Smooth muscle cell (in vitro differentiated cells): ENCODE measurements around the gene DCAF11. TPM values are rescaled to one million over a fixed set of nuclear protein-coding genes. Genes with fewer than 3 reads are reported as not detected.

Experiments
- DNase-seq: peaks from one replicate; lab custom pipeline; 2025; ENCODE audit not compliant: unreplicated experiment; lab: John Stamatoyannopoulos, UW
- H2AFZ ChIP-seq: fragments of 200-600 bp; sonication (generic); 2 replicates; pipeline ENCODE4 v1.6.0; 2016; ENCODE audit warnings: antibody characterized with exemption, low read depth, mild to moderate bottlenecking
- H3F3A ChIP-seq: fragments of 200-600 bp; sonication (generic); 2 replicates; pipeline ENCODE4 v1.6.0; 2017; ENCODE audit warnings: antibody characterized with exemption, low read depth
- H3K27ac ChIP-seq: fragments of 200-600 bp; sonication (generic); 2 replicates; pipeline ENCODE4 v1.5.1; 2016; ENCODE audit warnings: low read depth, mild to moderate bottlenecking
- H3K27me3 ChIP-seq: fragments of 200-600 bp; sonication (generic); 2 replicates; pipeline ENCODE4 v1.6.1; 2016; ENCODE audit warnings: low read depth, mild to moderate bottlenecking
- H3K36me3 ChIP-seq: fragments of 200-600 bp; sonication (generic); 2 replicates; pipeline ENCODE4 v1.5.1; 2016; ENCODE audit warnings: low read depth
- H3K4me1 ChIP-seq: fragments of 200-600 bp; sonication (generic); 2 replicates; pipeline ENCODE4 v1.5.1; 2016; ENCODE audit warnings: low read depth
- H3K4me2 ChIP-seq: fragments of 200-600 bp; sonication (generic); 2 replicates; pipeline ENCODE4 v1.6.0; 2016; ENCODE audit warnings: mild to moderate bottlenecking
- H3K4me3 ChIP-seq: fragments of 200-600 bp; sonication (generic); 2 replicates; pipeline ENCODE4 v1.5.1; 2016; ENCODE audit warnings: mild to moderate bottlenecking
- H3K79me2 ChIP-seq: fragments of 200-600 bp; sonication (generic); 2 replicates; pipeline ENCODE4 v1.6.0; 2016; ENCODE audit warnings: low read depth, mild to moderate bottlenecking
- H3K9ac ChIP-seq: fragments of 200-600 bp; sonication (generic); 2 replicates; pipeline ENCODE4 v1.6.0; 2016; ENCODE audit warnings: low read depth
- H3K9me3 ChIP-seq: fragments of 200-600 bp; sonication (generic); replicated peaks from 2 replicates; pipeline ENCODE4 v1.5.1; 2016; ENCODE audit warnings: low read depth
- H4K20me1 ChIP-seq: fragments of 200-600 bp; sonication (generic); 2 replicates; pipeline ENCODE4 v1.6.0; 2016; ENCODE audit warnings: low read depth
- CTCF ChIP-seq: fragments of 200-600 bp; sonication (generic); IDR thresholded peaks from 2 replicates; pipeline ENCODE4 v1.5.1; 2017; ENCODE audit warnings: borderline replicate concordance, mild to moderate bottlenecking, antibody characterized with exemption; ENCODE audit not compliant: insufficient read depth, poor library complexity, severe bottlenecking
- WGBS: methylation state at CpG from one replicate; pipeline ENCODE4 v1.1.7; 2016; ENCODE audit warnings: low lambda C conversion rate; 5-methylcytosine and 5-hydroxymethylcytosine counted together
- polyA plus RNA-seq: library from polyadenylated mRNA; unstranded; fragments of >200 nt; fragmentation: Nextera tagmentation; extraction: Ambion mirVana; gene quantifications from 2 replicates; pipeline ENCODE4 v1.2.1, GENCODE V29; 2016
- total RNA-seq: library from RNA; depleted of rRNA; stranded (reverse); fragments of >200 nt; gene quantifications from 2 replicates; pipeline ENCODE4 v1.2.3, GENCODE V29; 2014

DCAF11 gene
- total and polyA plus RNA-seq, 2 experiments from 2014 or later: 39.3 to 43.6 TPM

- H3K27me3 ChIP-seq: no peaks in the 10 kb centered on the region
- no peak for TF ChIP-seq CTCF
- H3K27ac ChIP-seq: no peak overlapping the region
- no peaks in the 10 kb centered on the region for H3K9me3 ChIP-seq
- peaks cover 18% of the 10 kb centered on the region for H3K4me1 ChIP-seq
- 15% methylated on average over 9 of the region's 9 CpGs for WGBS
- peaks cover 16% of the 10 kb centered on the region for H3K79me2 ChIP-seq
- H3K4me3 ChIP-seq: peak overlapping the region; percentile 98
- peak overlapping the region; percentile 72 for H2AFZ ChIP-seq
- H3K4me2 ChIP-seq: peak overlapping the region; percentile 93
- peaks cover 8% of the 10 kb centered on the region for H4K20me1 ChIP-seq
- H3K36me3 ChIP-seq: no peaks in the 10 kb centered on the region
- H3F3A ChIP-seq: no peaks in the 10 kb centered on the region
- DNase-seq: no peak
- H3K9ac ChIP-seq: no peak overlapping the region
Measured at GRCh38 chr14:24135584-24135833, 20.9 kb downstream of the DCAF11 start.

DNA sequence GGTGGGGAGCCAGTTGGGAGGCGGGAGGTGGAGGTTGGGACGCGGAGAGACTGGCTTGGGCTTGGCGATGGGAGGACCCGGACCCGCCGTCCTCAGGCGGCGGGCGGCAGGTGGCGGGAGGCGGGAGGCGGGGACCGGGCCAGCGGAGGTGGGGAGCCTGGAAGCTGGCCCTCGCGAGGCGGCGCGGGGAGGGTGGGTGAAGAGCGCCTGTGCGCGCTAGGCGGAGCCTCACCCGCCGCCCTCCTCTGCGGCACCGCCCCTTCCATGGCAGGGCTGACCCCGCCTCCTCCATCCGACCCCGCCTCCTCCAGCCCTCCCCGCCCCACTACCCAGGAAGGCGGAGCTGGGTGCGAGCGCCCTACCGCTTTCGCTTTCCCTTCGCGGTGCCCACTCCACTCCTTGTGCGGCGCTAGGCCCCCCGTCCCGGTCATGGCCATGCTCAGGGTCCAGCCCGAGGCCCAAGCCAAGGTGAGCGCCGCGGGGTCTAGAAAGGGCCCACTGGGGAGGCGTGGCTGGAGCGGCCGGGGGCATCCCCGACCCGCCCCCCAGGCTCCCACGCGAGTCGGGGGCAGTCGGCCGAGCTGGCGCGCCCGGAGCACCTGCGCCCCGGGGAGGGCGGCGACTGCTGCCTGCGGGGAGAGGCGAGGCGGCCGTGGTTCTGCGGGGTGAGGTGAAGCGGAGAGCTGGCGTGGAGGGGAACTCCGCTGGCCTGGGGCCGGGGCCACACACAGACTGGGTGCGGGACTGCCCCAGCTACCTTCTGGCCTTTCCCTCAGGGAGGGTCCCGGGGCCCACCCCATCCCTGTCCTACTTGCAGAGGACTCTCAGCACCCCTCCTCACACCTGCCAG is 21.5 kb downstream of the DCAF11 start, which contains the start of gene PSME1:
Gene PSME1, plus strand, starts transcription at position 361 of the 850 bp plus-strand sequence. Its CDS starts 69 bp downstream, at position 430.
- Histone ChIP-seq H3K4me2 (peak within 1 kb of the TSS; percentile 93), H3K27ac (no peak within 1 kb of the TSS), H3K79me2 (peaks cover 19% of the 10 kb centered on the region), H3K27me3 (no peaks in the 10 kb centered on the region), H2AFZ (peak within 1 kb of the TSS; percentile 92), H3K4me3 (peak within 1 kb of the TSS; percentile 98), H3K9ac (peak within 1 kb of the TSS; percentile 86), H3K36me3 (no peaks in the 10 kb centered on the region), H3F3A (no peaks in the 10 kb centered on the region), H4K20me1 (peaks cover 8% of the 10 kb centered on the region), H3K9me3 (no peaks in the 10 kb centered on the region), H3K4me1 (peaks cover 18% of the 10 kb centered on the region)
- no peak for TF ChIP-seq CTCF
- peak; percentile 75 for DNase-seq
- WGBS: 4% methylated on average over 37 of the region's 75 CpGs

- Histone ChIP-seq H3K9me3 (no peaks in the 10 kb centered on the region), H3K36me3 (no peaks in the 10 kb centered on the region), H3K4me2 (peak overlapping the region; percentile 93), H3K27me3 (no peaks in the 10 kb centered on the region), H2AFZ (no peak overlapping the region), H4K20me1 (peaks cover 8% of the 10 kb centered on the region), H3K4me3 (peak overlapping the region; percentile 98), H3K79me2 (peaks cover 19% of the 10 kb centered on the region), H3K9ac (peak overlapping the region; percentile 86), H3K4me1 (peaks cover 18% of the 10 kb centered on the region), H3F3A (no peaks in the 10 kb centered on the region), H3K27ac (no peak overlapping the region)
- no peak for TF ChIP-seq CTCF
- 57% methylated on average over 13 of the region's 13 CpGs for WGBS
- DNase-seq: no peak
Measured at GRCh38 chr14:24136684-24137528, 22.3 kb downstream of the DCAF11 start.
